Measurements from ENCODE around the gene MED26. TPM values are rescaled to one million over a fixed set of nuclear protein-coding genes. Genes with fewer than 3 reads are reported as not detected.
"Not testable (repeated sequence)": the region's sequence is repeated elsewhere in the genome, so short reads cannot be mapped to it uniquely, and the experiment has no call there.

MED26 gene
- 7.1 TPM for polyA plus RNA-seq (2013, experiment 1 of 2; ENCODE audit: insufficient read length)
- polyA plus RNA-seq (2013, experiment 2 of 2; ENCODE audit: insufficient read length), result 4.4 TPM

GRCh38 chr19:16628183-16628983 is at the start of gene MED26:
TSS of gene MED26 (minus strand) at chr19:16628204. CDS start at chr19:16627943, 261 bp downstream.
- DNase-seq, result peak; percentile 93

- DNase-seq, result no peak
Measured at GRCh38 chr19:16677055-16677454, 49.1 kb upstream of the MED26 start.

GRCh38 chr19:16676101-16676798 is 48.2 kb upstream of the MED26 start:
- DNase-seq, result no peak

GRCh38 chr19:16673839-16674238 is 45.8 kb upstream of the MED26 start:
- not testable (repeated sequence) for DNase-seq

GRCh38 chr19:16673231-16673630 is 45.2 kb upstream of the MED26 start:
- no peak for DNase-seq

- no peak for DNase-seq
Measured at GRCh38 chr19:16671652-16672274, 43.8 kb upstream of the MED26 start.

- no peak for DNase-seq
Measured at GRCh38 chr19:16670291-16670690, 42.3 kb upstream of the MED26 start.

- DNase-seq, result not testable (repeated sequence)
Measured at GRCh38 chr19:16668702-16669101, 40.7 kb upstream of the MED26 start.

- DNase-seq, result no peak
Measured at GRCh38 chr19:16668176-16668575, 40.2 kb upstream of the MED26 start.

GRCh38 chr19:16661480-16662034 is 33.6 kb upstream of the MED26 start:
- DNase-seq, result no peak

- no peak for DNase-seq
Measured at GRCh38 chr19:16660763-16661479, 32.9 kb upstream of the MED26 start, which contains the start of gene TMEM38A. TSS of gene TMEM38A (plus strand) at chr19:16661139. CDS start at chr19:16661218, 79 bp downstream.

- peak; percentile 99 for DNase-seq
Measured at GRCh38 chr19:16659832-16660708, 32.1 kb upstream of the MED26 start, which contains the start of gene SMIM7. TSS of gene SMIM7 (minus strand) at chr19:16660144. CDS start at chr19:16660110, 34 bp downstream.

GRCh38 chr19:16659464-16659831 is 31.4 kb upstream of the MED26 start:
- no peak for DNase-seq

GRCh38 chr19:16657384-16657783 is 29.4 kb upstream of the MED26 start:
- DNase-seq, result no peak

GRCh38 chr19:16655727-16656126 is 27.7 kb upstream of the MED26 start:
- no peak for DNase-seq

GRCh38 chr19:16654627-16655026 is 26.6 kb upstream of the MED26 start:
- no peak for DNase-seq

- no peak for DNase-seq
Measured at GRCh38 chr19:16654140-16654539, 26.1 kb upstream of the MED26 start.

- DNase-seq, result no peak
Measured at GRCh38 chr19:16652854-16653253, 24.9 kb upstream of the MED26 start.

- DNase-seq, result not testable (repeated sequence)
Measured at GRCh38 chr19:16651421-16652188, 23.6 kb upstream of the MED26 start.

- DNase-seq, result no peak
Measured at GRCh38 chr19:16650821-16651220, 22.8 kb upstream of the MED26 start.

Data from fibroblast of skin of back (primary cell).